DMS53 treated with DMSO at 0.1 percent for 48 hours (cell line): Measurements from ENCODE around the gene EPB41L4A.
"Not testable (repeated sequence)": the region's sequence is repeated elsewhere in the genome, so short reads cannot be mapped to it uniquely, and the experiment has no call there.

Source experiments
- DNase-seq: peaks from one replicate; lab custom pipeline; 2025; ENCODE audit not compliant: unreplicated experiment; lab: John Stamatoyannopoulos, UW

EPB41L4A gene

GRCh38 chr5:112419164-112419985 is at the start of gene EPB41L4A:
EPB41L4A (minus strand) TSS chr5:112419277; CDS start chr5:112419039, 238 bp downstream.
- peak; percentile 73 for DNase-seq

GRCh38 chr5:112467485-112467884 is 48.4 kb upstream of the EPB41L4A start:
- peak; percentile 85 for DNase-seq

- DNase-seq: not testable (repeated sequence)
Observed at GRCh38 chr5:112466261-112466660, 47.2 kb upstream of the EPB41L4A start.

GRCh38 chr5:112447187-112447760 is 28.2 kb upstream of the EPB41L4A start:
- not testable (repeated sequence) for DNase-seq

- DNase-seq: no peak
Observed at GRCh38 chr5:112445626-112446350, 26.7 kb upstream of the EPB41L4A start.

- not testable (repeated sequence) for DNase-seq
Observed at GRCh38 chr5:112443932-112444331, 24.9 kb upstream of the EPB41L4A start.

GRCh38 chr5:112440031-112440430 is 21.0 kb upstream of the EPB41L4A start:
- no peak for DNase-seq

GRCh38 chr5:112436144-112436543 is 17.1 kb upstream of the EPB41L4A start:
- DNase-seq: peak; percentile 13

GRCh38 chr5:112434641-112435040 is 15.6 kb upstream of the EPB41L4A start:
- no peak for DNase-seq

GRCh38 chr5:112426202-112426601 is 7.1 kb upstream of the EPB41L4A start:
- not testable (repeated sequence) for DNase-seq

GRCh38 chr5:112419986-112420864 is 1.1 kb upstream of the EPB41L4A start:
- peak; percentile 82 for DNase-seq

GRCh38 chr5:112418659-112419163 is 366 bp downstream of the EPB41L4A start:
- DNase-seq: peak; percentile 32

GRCh38 chr5:112417931-112418658 is 982 bp downstream of the EPB41L4A start:
- DNase-seq: peak; percentile 35

GRCh38 chr5:112415552-112415951 is 3.5 kb downstream of the EPB41L4A start:
- no peak for DNase-seq

- DNase-seq: no peak
Observed at GRCh38 chr5:112413611-112414010, 5.5 kb downstream of the EPB41L4A start.

- no peak for DNase-seq
Observed at GRCh38 chr5:112412346-112412745, 6.7 kb downstream of the EPB41L4A start.

GRCh38 chr5:112411903-112412302 is 7.2 kb downstream of the EPB41L4A start:
- no peak for DNase-seq

- no peak for DNase-seq
Observed at GRCh38 chr5:112407666-112408065, 11.4 kb downstream of the EPB41L4A start.

GRCh38 chr5:112407240-112407639 is 11.8 kb downstream of the EPB41L4A start:
- DNase-seq: no peak

- DNase-seq: no peak
Observed at GRCh38 chr5:112403069-112403468, 16.0 kb downstream of the EPB41L4A start.
